Omental fat pad (tissue), 4 donors: ENCODE measurements around the gene BRD4. TPM values are rescaled to one million over a fixed set of nuclear protein-coding genes. Genes with fewer than 3 reads are reported as not detected.

Source experiments
- ATAC-seq: fragments of 150-250 bp; one replicate; pipeline ENCODE4 v1.9.1; 2016; ENCODE audit warnings: mild to moderate bottlenecking, moderate library complexity; ENCODE audit not compliant: low FRiP score
- DNase-seq: peaks from one replicate; pipeline ENCODE4 v3.0.0-alpha.2; 2019; ENCODE audit warnings: low spot score
- total RNA-seq, 4 donors: library from RNA; depleted of rRNA; stranded (reverse); fragments of >200 nt; gene quantifications; one replicate each; pipeline ENCODE4 v1.1.0, GENCODE V29; 2016
- TF ChIP-seq, protein P1 (sequence below), 3 donors: fragments of 450-650 bp; IDR thresholded peaks; one replicate each; pipeline ENCODE4 v1.5.1; 2016 to 2017; ENCODE audit warnings: antibody characterized with exemption in 3 of 3, mild to moderate bottlenecking in 3 of 3, moderate library complexity in 2 of 3

Gene BRD4
- total RNA-seq, 4 donors from 2014 or later, result 22.6 to 49.1 (median 30.1) TPM

DNA sequence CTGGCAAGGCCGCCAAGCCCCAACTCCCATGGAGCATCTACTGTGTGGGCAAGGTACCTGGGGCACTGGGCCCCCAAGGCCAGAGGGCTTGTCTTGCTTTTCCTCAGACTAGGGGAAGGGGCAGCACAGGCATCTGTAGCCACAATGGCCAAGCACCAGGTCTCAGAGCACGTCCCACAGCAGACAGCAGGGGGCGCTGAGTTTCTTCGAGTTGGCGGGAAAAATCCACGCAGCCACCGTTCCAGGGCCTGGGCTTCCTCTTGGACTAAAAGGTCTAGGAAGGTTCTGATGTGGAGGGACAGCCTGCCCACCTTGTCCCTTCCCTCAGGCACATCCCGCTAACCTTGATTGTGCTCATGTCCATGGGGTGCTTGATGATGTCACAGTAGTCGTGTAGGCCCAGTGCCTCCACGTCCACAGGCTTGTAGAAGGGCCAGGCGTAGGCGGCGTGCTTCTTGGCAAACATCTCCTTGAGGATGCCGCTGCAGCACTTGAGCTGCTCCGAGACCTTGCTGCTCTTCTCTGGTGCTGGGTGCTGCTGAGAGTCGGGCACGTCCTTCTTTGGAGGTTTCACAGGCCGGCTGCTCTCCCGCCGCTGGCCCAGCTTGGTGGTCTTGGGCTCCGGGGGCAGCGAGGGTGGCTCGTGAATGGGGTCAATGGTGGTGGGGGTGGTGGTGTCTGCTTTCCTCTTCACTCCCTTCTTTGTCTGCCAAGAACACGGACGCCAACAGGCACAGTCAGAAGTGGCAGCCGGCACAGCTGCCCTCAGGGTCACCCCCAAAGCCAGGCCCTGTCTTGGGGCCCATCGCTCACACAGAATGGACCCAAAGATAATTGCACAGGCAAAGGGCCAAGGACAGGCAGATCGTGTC, 68.0 kb downstream of the BRD4 start:
- DNase-seq, result peak; percentile 78
- TF ChIP-seq, protein P1, sequence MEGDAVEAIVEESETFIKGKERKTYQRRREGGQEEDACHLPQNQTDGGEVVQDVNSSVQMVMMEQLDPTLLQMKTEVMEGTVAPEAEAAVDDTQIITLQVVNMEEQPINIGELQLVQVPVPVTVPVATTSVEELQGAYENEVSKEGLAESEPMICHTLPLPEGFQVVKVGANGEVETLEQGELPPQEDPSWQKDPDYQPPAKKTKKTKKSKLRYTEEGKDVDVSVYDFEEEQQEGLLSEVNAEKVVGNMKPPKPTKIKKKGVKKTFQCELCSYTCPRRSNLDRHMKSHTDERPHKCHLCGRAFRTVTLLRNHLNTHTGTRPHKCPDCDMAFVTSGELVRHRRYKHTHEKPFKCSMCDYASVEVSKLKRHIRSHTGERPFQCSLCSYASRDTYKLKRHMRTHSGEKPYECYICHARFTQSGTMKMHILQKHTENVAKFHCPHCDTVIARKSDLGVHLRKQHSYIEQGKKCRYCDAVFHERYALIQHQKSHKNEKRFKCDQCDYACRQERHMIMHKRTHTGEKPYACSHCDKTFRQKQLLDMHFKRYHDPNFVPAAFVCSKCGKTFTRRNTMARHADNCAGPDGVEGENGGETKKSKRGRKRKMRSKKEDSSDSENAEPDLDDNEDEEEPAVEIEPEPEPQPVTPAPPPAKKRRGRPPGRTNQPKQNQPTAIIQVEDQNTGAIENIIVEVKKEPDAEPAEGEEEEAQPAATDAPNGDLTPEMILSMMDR (IDR thresholded peaks at IDR 0.05), result peak in 1 of 3 donors; percentile 54
- ATAC-seq, result peak; percentile 22

DNA sequence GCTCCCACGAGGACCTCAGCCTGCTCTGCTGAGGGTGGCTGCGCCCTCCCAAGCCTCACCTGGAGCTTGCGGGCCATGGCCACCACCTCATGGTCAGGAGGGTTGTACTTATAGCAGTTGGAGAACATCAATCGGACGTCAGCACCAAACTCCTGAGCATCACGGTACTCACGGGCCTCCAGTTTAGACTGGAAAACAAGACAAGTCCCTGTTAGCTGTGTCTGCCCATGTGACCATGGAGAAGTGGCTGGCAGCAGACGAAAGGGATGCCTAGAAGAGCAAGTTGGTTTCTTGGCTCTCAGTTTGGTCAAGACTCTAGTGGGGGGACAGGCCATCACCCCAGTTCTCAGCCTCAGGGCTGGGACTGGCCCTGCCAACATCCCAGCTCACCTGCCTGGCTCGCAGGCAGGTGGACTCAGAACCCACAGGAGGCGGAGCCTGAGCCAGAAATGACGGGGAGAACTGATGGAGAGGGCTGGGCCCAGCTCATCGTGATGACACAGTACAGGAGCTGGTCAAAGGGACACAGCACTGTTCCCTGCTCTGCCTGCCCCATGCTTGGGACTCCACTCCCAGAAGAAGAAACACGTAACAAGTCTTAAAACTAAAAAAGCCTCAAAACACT, 68.9 kb downstream of the BRD4 start:
- ATAC-seq (no peak), DNase-seq (no peak)
- TF ChIP-seq, protein P1 (IDR thresholded peaks at IDR 0.05), result no peak

DNA sequence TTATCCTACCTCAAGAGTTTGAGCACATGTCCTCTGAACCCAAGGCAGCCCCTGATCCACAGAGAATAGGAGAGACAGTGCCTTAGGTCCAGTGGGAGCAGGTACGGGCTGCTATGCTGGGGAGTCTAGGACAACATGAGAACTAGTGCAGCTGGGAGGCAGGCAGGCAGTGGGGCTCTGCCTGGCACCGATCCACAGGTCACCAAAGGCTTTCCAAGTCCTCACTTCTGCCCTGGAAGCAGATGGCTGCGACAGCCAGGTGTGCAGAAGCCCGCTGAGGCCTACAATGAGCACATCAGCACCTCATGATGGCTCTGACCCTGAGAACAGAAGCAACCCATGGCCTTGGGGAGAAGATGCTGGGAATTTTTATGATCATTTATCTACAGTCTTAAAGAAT, 70.3 kb downstream of the BRD4 start:
- TF ChIP-seq, protein P1 (IDR thresholded peaks at IDR 0.05), result no peak
- no peak for ATAC-seq
- DNase-seq, result no peak

DNA sequence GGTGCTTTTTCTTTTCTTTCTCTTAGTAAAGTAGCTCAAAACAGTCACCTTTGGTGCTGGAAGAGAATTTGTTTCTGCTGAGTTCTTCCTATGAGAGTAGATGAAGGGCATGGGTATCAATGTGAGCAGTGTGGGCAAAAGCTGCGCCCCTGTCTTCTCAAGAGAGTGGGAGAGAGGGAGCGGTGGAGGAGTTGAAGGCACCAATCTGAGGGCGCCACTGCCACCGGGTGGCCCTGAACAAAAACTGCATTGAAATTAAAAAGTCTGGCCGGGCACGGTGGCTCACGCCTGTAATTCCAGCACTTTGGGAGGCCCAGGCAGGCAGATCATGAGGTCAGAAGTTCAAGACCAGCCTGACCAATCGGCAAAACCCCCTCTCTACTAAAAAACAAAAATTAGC, 71.4 kb downstream of the BRD4 start:
- ATAC-seq (no peak), DNase-seq (no peak)
- TF ChIP-seq, protein P1 (IDR thresholded peaks at IDR 0.05), result no peak

DNA sequence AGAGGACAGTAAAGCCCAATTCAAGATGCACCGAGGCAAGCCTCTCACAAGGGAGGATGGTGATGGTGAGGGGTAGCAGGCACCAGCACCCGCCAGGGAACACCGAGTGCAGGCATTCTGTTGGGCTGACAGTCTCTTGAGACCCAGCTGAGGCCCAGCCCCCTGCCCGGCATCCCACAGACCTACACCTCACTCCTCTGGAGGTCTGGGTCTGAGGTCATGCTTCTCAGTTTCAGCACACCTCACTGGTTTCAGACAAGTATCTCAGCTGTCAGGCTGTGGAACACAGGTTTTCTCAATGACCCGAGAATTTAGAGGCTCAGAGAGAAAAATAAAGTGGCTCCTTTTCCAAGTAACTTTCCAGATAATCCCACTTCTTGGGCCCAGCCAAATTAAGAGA, 72.4 kb downstream of the BRD4 start:
- DNase-seq (no peak), ATAC-seq (no peak)
- TF ChIP-seq, protein P1 (IDR thresholded peaks at IDR 0.05), result no peak

DNA sequence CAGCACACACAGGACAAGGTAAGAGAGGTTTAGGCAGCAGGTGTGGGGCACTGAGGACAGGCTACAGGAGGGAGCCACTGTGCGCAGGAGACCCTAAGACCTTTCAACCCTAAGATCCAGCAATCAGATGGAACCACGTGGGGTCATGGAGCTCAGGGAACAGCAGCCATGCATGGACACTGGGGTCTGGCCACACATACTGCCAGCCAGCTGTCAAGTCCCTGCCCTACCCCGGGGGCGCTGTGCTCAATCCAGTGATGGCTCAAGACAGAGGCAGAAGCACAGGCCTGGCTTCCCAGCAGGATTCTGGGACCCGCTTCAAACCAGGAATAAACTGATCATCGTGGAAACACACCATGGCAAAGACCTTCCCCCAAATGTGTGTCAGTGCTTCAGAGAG, 74.6 kb downstream of the BRD4 start:
- DNase-seq, result no peak
- TF ChIP-seq, protein P1 (IDR thresholded peaks at IDR 0.05), result no peak
- ATAC-seq, result no peak
